ENCODE measurements around the gene PIP5K1C.

Gene PIP5K1C

GRCh38 chr19:3721887-3722442 is 21.7 kb upstream of the PIP5K1C start:
- peak in 1 of 3 experiments; percentile 44 for DNase-seq

- DNase-seq, result peak; percentile 93 to 97 (median 94)
Measured at GRCh38 chr19:3721131-3721886, 21.0 kb upstream of the PIP5K1C start.

DNA sequence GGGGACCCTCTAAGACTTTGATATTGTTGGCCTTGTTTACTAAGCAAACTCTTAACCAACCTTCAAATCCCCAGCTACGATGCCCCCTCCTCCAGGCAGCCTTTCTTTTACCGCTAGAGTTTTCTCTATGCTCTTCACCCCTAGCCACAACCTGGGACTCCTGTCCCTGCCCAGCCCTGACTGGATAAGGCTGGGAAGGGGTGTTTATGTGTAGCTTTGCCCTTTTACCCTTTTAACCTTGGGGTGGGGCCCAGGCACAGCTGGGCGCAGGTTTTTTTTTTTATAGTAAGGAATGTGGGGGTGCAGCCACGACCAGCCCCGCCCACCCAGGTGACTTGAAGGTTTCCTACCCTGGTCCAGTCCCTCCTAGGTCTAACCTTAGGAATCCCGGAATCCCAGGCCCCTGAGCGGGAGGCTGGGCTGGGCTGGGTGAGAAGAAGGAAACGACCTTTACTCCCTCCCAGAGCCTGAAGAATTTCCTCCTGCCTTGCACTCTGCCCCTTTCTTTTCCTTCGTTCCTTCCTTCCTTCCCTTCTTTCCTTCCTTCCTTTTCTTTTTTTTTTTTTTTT is 20.2 kb upstream of the PIP5K1C start:
- no peak for DNase-seq

GRCh38 chr19:3719868-3720267 is 19.6 kb upstream of the PIP5K1C start:
- no peak for DNase-seq

- no peak for DNase-seq
Measured at GRCh38 chr19:3716147-3716668, 15.9 kb upstream of the PIP5K1C start.

- peak in 1 of 3 experiments; percentile 32 for DNase-seq
Measured at GRCh38 chr19:3712663-3713611, 12.7 kb upstream of the PIP5K1C start.

DNA sequence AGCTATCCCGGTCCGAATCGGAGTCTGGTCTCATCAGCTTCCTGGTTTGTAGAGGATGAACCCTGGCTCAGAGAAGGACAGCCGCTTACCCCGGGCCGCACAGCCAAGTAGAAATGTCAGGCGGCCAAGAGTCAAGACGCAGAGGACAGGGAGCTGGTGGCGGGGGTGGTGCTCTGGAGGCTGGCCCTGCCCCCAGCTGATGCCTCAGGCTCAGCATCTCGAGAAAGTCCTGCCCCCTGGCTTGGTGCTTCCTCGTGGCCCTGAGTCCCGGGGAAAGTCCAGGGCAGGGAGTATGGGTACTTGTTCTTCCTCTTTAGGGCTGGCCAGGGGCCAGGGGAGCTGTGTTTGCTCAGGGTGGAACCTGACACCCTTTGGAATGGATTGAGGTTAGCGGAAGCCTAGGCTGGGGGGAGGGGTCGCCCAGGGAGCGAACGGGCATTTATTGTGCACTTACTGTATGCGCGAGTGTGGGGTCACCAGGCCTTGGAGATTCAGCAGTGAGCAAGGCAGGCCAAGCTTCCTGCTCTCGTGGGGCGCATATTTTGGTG is 10.1 kb upstream of the PIP5K1C start:
- DNase-seq, result peak; percentile 17 to 59 (median 54)

- DNase-seq, result peak in 2 of 3 experiments; percentile 28 to 41
Measured at GRCh38 chr19:3708207-3708931, 8.1 kb upstream of the PIP5K1C start, which contains the start of gene TJP3. TSS of gene TJP3 (plus strand) at chr19:3708384. CDS start at chr19:3728433, 20,049 bp downstream.

GRCh38 chr19:3707868-3708206 is 7.6 kb upstream of the PIP5K1C start:
- no peak for DNase-seq

- no peak for DNase-seq
Measured at GRCh38 chr19:3701200-3701599, 932 bp upstream of the PIP5K1C start.

GRCh38 chr19:3699741-3700241 is 477 bp downstream of the PIP5K1C start:
- DNase-seq, result peak in 1 of 3 experiments; percentile 46

GRCh38 chr19:3698974-3699740 is 1.1 kb downstream of the PIP5K1C start:
- DNase-seq, result peak in 2 of 3 experiments; percentile 39 to 46

- no peak for DNase-seq
Measured at GRCh38 chr19:3698386-3698950, 1.8 kb downstream of the PIP5K1C start.

GRCh38 chr19:3697671-3698385 is 2.4 kb downstream of the PIP5K1C start:
- no peak for DNase-seq

DNA sequence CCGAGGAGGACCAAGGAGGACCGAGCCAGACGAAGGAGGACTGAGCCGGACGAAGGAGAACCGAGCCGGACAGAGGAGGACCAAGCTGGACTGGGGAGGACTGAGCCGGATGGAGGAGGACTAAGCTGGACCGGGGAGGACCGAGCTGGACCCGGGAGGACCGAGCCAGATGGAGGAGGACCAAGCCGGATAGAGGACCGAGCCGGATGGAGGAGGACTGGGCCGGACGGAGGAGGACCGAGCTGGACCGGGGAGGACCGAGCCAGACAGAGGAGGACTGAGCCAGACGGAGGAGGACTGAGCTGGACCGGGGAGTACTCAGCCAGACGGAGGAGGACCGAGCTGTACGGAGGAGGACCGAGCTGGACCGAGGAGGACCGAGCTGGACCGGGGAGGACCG is 3.2 kb downstream of the PIP5K1C start:
- DNase-seq, result no peak

DNA sequence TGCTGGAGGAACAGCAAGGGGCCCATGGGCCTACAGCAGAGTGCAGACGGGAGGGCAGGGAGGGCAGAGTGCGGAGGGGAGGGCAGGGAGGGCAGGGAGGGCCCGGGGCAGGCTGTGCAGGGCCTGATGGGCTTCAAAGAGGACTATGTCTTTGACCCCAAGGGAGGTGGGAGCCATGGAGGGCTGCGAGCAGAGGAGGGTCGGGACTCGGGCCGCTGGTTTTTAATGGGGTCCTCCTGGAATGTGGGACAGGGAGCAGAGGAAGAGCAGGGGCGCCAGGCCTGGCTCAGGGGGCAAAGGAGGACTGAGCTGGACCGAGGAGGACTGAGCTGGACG is 3.6 kb downstream of the PIP5K1C start:
- no peak for DNase-seq

GRCh38 chr19:3695986-3696659 is 4.1 kb downstream of the PIP5K1C start:
- no peak for DNase-seq

DNA sequence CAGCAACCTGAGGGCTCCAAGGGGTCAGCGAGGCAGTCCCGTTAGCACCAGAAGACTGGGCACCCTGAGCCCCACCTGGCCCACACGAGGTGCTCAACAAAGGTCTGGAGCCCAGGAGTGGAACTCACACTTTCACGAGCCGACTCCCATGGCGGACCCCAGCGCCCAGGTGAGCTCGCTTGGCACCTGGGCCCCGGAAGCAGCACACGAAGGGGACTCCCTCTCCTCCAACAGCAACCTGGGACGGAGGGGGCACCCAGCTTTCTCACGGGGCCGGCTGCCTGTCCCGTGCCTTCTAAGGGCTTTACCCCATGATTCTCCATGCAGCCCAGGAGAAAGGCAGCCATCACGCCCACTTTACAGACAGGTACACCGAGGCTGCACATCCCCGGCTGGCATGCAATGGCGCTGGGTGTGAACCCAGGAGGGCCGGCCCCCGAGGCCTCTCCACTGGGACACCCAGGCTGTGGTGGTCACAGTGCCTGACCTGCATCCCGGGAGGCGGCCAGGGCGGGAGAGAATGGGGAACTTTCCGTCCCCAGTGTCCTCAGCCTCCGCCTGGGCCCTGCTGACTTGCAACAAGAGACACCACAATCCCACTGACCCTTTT is 5.0 kb downstream of the PIP5K1C start:
- no peak for DNase-seq

Measured in NCI-H1417 (cell line).